Gastrocnemius medialis (tissue), 4 donors: ENCODE measurements around the gene ZBTB39. TPM values are rescaled to one million over a fixed set of nuclear protein-coding genes. Genes with fewer than 3 reads are reported as not detected.

Source experiments
- ATAC-seq, 2 donors: fragments of 150-250 bp; one replicate each; pipeline ENCODE4 v1.9.1; 2016
- DNase-seq, 2 donors: peaks; one replicate each; pipeline ENCODE4 v3.0.0-alpha.2; 2019
- H3K27ac ChIP-seq, 4 donors: fragments of 200-600 bp; sonication (generic); 1 replicate in 1 of 4; 2 replicates in 3 of 4; pipeline ENCODE4 v1.5.1; 2016 to 2018; ENCODE audit warnings: mild to moderate bottlenecking in 2 of 4, moderate library complexity in 1 of 4
- H3K27me3 ChIP-seq, 3 donors: fragments of 200-600 bp; sonication (generic) in 2 of 3; 1 replicate in 1 of 3; 2 replicates in 2 of 3; pipeline versions ENCODE4 v1.5.1 to v1.6.0; 2016 to 2019; ENCODE audit warnings: mild to moderate bottlenecking in 1 of 3, moderate library complexity in 1 of 3
- H3K36me3 ChIP-seq, 2 donors: fragments of 200-600 bp; sonication (generic) in 1 of 2; one replicate each; pipeline ENCODE4 v1.5.1; 2017 to 2018
- H3K4me1 ChIP-seq, 2 donors: fragments of 200-600 bp; sonication (generic) in 1 of 2; one replicate each; pipeline ENCODE4 v1.5.1; 2016 to 2017; ENCODE audit warnings: mild to moderate bottlenecking in 2 of 2
- H3K4me3 ChIP-seq, 4 donors: fragments of 200-600 bp; sonication (generic) in 3 of 4; 1 replicate in 1 of 4; 2 replicates in 3 of 4; pipeline ENCODE4 v1.5.1; 2016 to 2019; ENCODE audit warnings: mild to moderate bottlenecking in 2 of 4
- H3K9me3 ChIP-seq, 3 donors: fragments of 200-600 bp; sonication (generic) in 2 of 3; 1 replicate in 1 of 3; 2 replicates in 2 of 3; pipeline ENCODE4 v1.5.1; 2016 to 2019
- POLR2A ChIP-seq, 2 donors: fragments of 450-650 bp; IDR thresholded peaks; one replicate each; pipeline ENCODE4 v1.6.1; 2017; ENCODE audit warnings: antibody characterized with exemption in 2 of 2, mild to moderate bottlenecking in 2 of 2, moderate library complexity in 2 of 2
- in situ Hi-C, 4 donors: fragments of 200-750 bp; cut with MboI; loops; one replicate each; pipeline versions ENCODE4 v1.15.0 to v1.8.0; 2017; ENCODE audit warnings: low sequenced_read_pairs in 4 of 4
- intact Hi-C: fragments of 100-400 bp; cut with DNase I; formaldehyde crosslinking; loops from one replicate; pipeline ENCODE4 v1.15.1; 2023; ENCODE audit warnings: low total_unique reads
- total RNA-seq, 4 donors: library from RNA; depleted of rRNA; stranded (reverse); fragments of >200 nt; gene quantifications; one replicate each; pipeline versions ENCODE4 v1.1.0 to v1.2.3, GENCODE V29; 2016
- TF ChIP-seq, protein P1 (sequence below), 5 experiments: fragments of 450-650 bp in 3 of 5; fragments of 200-600 bp in 2 of 5; sonication (generic) in 2 of 5; IDR thresholded peaks in 4 of 5; conservative IDR thresholded peaks in 1 of 5; 1 replicate in 4 of 5; 2 replicates in 1 of 5; pipeline ENCODE4 v1.5.1; 2016 to 2019; ENCODE audit warnings: antibody characterized with exemption in 5 of 5, mild to moderate bottlenecking in 3 of 5, moderate library complexity in 3 of 5

ZBTB39 gene
- total RNA-seq, 4 donors from 2014 or later, result 2.2 to 3.8 (median 2.8) TPM

DNA sequence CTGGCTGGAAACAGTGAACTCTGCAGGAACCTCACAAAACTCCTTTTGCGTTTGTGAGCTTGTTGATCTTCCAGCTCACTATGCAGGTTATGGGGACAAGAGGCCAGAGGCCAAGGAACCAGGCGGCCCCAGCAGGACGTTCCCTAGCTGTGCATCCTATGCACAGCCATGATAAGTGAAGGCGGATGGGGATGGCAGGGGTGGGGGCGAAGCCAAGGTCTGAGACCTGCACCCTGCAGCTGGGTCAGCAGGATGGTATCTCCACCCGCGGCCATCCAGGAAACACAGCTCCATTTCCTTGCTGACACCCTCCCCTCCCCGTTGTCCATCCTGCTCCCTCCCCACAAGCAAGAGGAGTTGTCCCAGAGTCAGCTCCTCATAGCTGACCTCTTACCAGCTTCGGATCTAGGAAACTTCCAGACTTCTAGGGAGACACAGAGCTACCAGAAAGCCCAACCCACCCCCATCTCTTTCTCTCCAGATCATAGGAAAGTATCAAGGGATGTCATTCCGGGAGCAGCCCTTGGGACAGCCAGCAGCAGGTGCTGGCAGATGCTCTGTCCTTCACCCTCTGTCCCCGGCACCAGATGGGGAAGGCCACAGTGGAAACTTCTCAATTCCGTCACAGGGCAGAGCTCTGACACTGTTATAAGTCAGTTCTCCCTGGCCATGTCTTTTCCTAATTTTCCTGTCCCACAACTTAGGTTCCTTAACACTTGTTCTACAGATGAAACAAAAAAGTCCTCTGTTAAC is 9.4 kb downstream of the ZBTB39 start:
- Histone ChIP-seq H3K9me3 (no peaks in the 10 kb centered on the region), H3K36me3 (peaks cover 0 to 24% of the 10 kb centered on the region in 2 donors), H3K4me1 (peaks cover 4 to 5% of the 10 kb centered on the region in 2 donors), H3K27ac (no peak overlapping the region), H3K4me3 (no peak overlapping the region), H3K27me3 (no peaks in the 10 kb centered on the region)
- intact Hi-C loops (no loop called here), in situ Hi-C loops (no loop called here)
- no peak for TF ChIP-seq POLR2A (IDR thresholded peaks at IDR 0.05)
- TF ChIP-seq, protein P1, sequence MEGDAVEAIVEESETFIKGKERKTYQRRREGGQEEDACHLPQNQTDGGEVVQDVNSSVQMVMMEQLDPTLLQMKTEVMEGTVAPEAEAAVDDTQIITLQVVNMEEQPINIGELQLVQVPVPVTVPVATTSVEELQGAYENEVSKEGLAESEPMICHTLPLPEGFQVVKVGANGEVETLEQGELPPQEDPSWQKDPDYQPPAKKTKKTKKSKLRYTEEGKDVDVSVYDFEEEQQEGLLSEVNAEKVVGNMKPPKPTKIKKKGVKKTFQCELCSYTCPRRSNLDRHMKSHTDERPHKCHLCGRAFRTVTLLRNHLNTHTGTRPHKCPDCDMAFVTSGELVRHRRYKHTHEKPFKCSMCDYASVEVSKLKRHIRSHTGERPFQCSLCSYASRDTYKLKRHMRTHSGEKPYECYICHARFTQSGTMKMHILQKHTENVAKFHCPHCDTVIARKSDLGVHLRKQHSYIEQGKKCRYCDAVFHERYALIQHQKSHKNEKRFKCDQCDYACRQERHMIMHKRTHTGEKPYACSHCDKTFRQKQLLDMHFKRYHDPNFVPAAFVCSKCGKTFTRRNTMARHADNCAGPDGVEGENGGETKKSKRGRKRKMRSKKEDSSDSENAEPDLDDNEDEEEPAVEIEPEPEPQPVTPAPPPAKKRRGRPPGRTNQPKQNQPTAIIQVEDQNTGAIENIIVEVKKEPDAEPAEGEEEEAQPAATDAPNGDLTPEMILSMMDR (IDR thresholded peaks at IDR 0.05 in 4 of 5, conservative IDR thresholded peaks at IDR 0.05 in 1 of 5), result no peak
- ATAC-seq (no peak), DNase-seq (no peak)

DNA sequence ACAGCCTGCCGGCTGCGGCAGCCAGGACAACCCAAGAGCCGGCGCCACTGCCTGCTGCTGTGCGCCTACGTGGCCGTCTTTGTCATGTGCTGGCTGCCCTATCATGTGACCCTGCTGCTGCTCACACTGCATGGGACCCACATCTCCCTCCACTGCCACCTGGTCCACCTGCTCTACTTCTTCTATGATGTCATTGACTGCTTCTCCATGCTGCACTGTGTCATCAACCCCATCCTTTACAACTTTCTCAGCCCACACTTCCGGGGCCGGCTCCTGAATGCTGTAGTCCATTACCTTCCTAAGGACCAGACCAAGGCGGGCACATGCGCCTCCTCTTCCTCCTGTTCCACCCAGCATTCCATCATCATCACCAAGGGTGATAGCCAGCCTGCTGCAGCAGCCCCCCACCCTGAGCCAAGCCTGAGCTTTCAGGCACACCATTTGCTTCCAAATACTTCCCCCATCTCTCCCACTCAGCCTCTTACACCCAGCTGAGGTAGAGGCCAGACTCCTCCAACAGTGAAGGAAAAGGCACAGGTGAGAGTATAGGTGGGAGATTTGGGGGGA is 10.3 kb downstream of the ZBTB39 start:
- Histone ChIP-seq H3K4me3 (no peak overlapping the region), H3K27me3 (no peaks in the 10 kb centered on the region), H3K4me1 (peaks cover under 1 to 3% of the 10 kb centered on the region in 2 donors), H3K9me3 (no peaks in the 10 kb centered on the region), H3K36me3 (peaks cover 0 to 20% of the 10 kb centered on the region in 2 donors), H3K27ac (no peak overlapping the region)
- intact Hi-C loops (no loop called here), in situ Hi-C loops (no loop called here)
- TF ChIP-seq, protein P1 (IDR thresholded peaks at IDR 0.05 in 4 of 5, conservative IDR thresholded peaks at IDR 0.05 in 1 of 5), result no peak
- no peak for TF ChIP-seq POLR2A (IDR thresholded peaks at IDR 0.05)
- ATAC-seq, result no peak
- DNase-seq, result no peak

DNA sequence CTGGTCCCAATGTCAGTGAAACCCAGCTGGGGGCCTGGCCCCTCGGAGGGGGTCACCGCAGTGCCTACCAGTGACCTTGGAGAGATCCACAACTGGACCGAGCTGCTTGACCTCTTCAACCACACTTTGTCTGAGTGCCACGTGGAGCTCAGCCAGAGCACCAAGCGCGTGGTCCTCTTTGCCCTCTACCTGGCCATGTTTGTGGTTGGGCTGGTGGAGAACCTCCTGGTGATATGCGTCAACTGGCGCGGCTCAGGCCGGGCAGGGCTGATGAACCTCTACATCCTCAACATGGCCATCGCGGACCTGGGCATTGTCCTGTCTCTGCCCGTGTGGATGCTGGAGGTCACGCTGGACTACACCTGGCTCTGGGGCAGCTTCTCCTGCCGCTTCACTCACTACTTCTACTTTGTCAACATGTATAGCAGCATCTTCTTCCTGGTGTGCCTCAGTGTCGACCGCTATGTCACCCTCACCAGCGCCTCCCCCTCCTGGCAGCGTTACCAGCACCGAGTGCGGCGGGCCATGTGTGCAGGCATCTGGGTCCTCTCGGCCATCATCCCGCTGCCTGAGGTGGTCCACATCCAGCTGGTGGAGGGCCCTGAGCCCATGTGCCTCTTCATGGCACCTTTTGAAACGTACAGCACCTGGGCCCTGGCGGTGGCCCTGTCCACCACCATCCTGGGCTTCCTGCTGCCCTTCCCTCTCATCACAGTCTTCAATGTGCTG is 11.0 kb downstream of the ZBTB39 start:
- ATAC-seq, result no peak
- in situ Hi-C loops, result no loop called here

DNA sequence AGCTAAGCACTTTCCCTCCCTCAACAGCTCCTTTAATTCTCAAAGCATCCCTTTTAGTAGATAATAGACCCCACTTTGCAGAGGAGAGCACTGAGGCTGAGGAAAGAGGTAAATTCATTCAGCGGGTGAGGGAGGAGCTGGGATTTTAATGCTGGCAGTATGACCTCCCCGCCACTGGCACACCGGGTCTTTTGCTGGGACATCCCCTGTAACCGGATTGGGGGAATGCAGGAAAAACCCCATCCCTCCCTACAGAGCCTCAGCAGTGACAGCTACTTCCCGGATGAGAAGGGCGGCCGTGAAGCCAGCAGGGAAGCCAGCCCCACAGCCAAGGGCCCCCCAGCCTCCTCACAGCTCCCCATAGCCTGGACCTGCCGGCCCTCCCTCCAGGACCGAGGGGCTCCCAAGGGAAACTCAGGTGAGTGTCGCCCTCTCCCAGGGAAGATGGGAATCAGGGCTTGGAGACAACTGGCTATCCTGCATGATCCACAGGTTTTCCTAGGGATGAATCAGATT is 12.1 kb downstream of the ZBTB39 start:
- intact Hi-C loops (no loop called here), in situ Hi-C loops (no loop called here)
- no peak for DNase-seq
- TF ChIP-seq POLR2A (IDR thresholded peaks at IDR 0.05), result no peak
- TF ChIP-seq, protein P1 (IDR thresholded peaks at IDR 0.05 in 4 of 5, conservative IDR thresholded peaks at IDR 0.05 in 1 of 5), result no peak
- Histone ChIP-seq H3K4me1 (peaks cover 0 to 3% of the 10 kb centered on the region in 2 donors), H3K36me3 (peaks cover 0 to 20% of the 10 kb centered on the region in 2 donors), H3K27me3 (no peaks in the 10 kb centered on the region), H3K27ac (no peak overlapping the region), H3K4me3 (no peak overlapping the region), H3K9me3 (no peaks in the 10 kb centered on the region)
- no peak for ATAC-seq

More for the DNA sequence above, 11.0 kb downstream of the ZBTB39 start:
- intact Hi-C loops, result no loop called here
- TF ChIP-seq, protein P1 (IDR thresholded peaks at IDR 0.05 in 4 of 5, conservative IDR thresholded peaks at IDR 0.05 in 1 of 5), result no peak
- no peak for TF ChIP-seq POLR2A (IDR thresholded peaks at IDR 0.05)
- H3K27ac ChIP-seq, result no peak overlapping the region
- peaks cover 0 to 3% of the 10 kb centered on the region in 2 donors for H3K4me1 ChIP-seq
- no peaks in the 10 kb centered on the region for H3K9me3 ChIP-seq
- peaks cover 0 to 20% of the 10 kb centered on the region in 2 donors for H3K36me3 ChIP-seq
- no peak for DNase-seq
- no peaks in the 10 kb centered on the region for H3K27me3 ChIP-seq
- no peak overlapping the region for H3K4me3 ChIP-seq
